ENCODE results near the gene OR52R1.
"Not testable (repeated sequence)": the region's sequence is repeated elsewhere in the genome, so short reads cannot be mapped to it uniquely, and the experiment has no call there.

Gene OR52R1

DNA sequence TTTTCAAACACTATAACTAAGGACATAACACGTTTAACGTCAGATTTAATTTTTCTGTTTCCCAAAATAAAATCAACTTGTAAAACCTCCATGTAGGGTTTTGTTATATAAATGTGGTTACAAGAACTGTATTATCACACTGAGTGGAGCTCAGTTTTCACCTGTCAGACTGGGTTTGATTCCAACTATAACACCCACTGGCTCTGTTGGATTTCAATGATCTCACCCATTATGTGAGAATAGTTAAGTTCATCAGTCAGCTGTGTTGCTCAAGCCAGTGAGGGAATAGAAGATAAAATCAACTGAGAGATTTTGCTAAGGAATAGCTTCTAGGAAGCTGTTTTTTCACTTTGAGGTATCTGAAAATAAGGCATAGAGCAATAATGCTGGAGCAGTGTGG lies 5.1 kb upstream of the OR52R1 start:
- TF ChIP-seq ARNTL (CRISPR knock-in tag; IDR thresholded peaks at IDR 0.05; ENCODE audit: borderline replicate concordance, low read depth) (no peak), ISL1 (CRISPR knock-in tag; IDR thresholded peaks at IDR 0.05) (no peak)
- ATAC-seq = no peak

DNA sequence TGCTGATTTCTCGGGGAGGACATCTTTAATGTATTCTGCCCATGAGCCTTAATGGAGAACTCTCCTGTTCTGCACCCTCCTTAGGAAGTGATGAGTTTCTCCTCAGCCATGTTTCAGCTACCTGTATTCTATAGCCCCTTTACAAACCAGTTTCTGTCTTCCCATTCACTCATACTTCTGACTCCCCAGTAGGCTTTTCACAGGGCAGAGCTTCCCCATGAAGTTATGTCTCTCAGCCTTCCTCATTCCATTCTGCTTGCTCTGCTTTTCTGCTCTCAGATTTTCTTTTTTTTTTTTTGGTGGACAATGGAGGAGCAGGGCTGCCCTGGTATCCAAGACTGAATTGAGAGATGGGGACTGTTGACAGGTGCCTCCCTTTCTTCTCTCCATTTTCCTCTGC lies 4.3 kb upstream of the OR52R1 start:
- ATAC-seq = no peak
- no peak for TF ChIP-seq RARB (CRISPR knock-in tag; IDR thresholded peaks at IDR 0.05)
- TF ChIP-seq GLIS3 (CRISPR knock-in tag; IDR thresholded peaks at IDR 0.05) = no peak
- no peak for TF ChIP-seq TCF4 (CRISPR knock-in tag; IDR thresholded peaks at IDR 0.05; ENCODE audit: borderline replicate concordance)
- TF ChIP-seq, protein P1, sequence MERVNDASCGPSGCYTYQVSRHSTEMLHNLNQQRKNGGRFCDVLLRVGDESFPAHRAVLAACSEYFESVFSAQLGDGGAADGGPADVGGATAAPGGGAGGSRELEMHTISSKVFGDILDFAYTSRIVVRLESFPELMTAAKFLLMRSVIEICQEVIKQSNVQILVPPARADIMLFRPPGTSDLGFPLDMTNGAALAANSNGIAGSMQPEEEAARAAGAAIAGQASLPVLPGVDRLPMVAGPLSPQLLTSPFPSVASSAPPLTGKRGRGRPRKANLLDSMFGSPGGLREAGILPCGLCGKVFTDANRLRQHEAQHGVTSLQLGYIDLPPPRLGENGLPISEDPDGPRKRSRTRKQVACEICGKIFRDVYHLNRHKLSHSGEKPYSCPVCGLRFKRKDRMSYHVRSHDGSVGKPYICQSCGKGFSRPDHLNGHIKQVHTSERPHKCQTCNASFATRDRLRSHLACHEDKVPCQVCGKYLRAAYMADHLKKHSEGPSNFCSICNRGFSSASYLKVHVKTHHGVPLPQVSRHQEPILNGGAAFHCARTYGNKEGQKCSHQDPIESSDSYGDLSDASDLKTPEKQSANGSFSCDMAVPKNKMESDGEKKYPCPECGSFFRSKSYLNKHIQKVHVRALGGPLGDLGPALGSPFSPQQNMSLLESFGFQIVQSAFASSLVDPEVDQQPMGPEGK (CRISPR knock-in tag; IDR thresholded peaks at IDR 0.05; ENCODE audit: borderline replicate concordance) = no peak
- no peak for TF ChIP-seq ZNF8 (CRISPR knock-in tag; IDR thresholded peaks at IDR 0.05)

DNA sequence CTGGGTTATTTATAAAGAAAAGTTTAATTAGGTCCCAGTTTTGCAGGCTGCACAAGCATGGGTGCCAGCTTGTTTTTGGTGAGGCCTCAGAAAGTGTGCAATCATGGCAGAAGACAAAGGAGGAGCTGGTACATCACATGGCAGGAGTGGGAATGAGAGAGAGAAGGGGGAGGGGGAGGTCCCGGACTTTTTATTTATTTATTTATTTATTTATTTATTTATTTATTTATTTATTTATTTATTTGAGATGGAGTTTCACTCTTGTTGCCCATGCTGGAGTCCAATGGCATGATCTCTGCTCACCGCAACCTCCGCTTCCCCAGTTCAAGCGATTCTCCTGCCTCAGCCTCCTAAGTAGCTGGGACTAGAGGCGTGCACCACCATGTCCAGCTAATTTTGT lies 2.9 kb downstream of the OR52R1 start:
- not testable (repeated sequence) for ATAC-seq

DNA sequence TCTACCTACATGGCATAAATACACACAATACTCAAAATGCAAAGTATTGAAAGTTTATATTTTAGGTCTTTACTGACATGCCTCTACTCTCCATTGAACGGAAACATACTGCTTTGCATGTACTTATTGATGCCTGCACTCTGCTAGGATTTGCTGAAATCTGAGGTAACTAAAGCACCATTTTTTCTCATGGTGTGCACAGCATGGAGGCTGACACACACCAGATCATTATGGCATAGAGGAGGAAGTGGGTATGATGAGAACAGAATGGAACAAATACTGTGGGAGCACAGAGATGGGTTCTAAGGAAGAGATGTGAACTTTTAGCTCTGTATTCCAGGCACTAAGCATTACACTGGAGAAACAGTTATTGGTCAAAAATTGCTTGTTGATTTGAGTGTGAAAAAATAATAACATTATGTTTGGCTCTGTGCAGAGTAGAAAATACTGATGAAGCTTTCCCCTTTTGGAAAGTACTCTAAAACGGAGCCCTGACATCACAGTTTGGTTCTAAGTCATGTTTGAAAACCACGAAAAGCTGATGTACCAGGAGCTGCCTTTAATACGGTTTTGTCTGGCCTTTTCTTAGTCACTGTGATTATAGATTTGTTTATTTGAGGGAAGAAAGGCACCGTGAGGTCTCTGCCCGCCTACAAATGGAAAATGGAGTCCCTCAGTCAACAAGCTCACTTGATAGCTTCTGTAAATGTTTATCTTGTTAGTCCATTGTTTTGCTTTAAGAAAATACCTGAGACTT lies 5.6 kb downstream of the OR52R1 start:
- no peak for ATAC-seq
- TF ChIP-seq ZFP3 (CRISPR knock-in tag; IDR thresholded peaks at IDR 0.05) (no peak), TOX (CRISPR knock-in tag; IDR thresholded peaks at IDR 0.05; ENCODE audit: borderline replicate concordance) (no peak), SNAI2 (CRISPR knock-in tag; IDR thresholded peaks at IDR 0.05) (no peak), ESRRG (CRISPR knock-in tag; IDR thresholded peaks at IDR 0.05) (no peak), ZNF8 (CRISPR knock-in tag; IDR thresholded peaks at IDR 0.05) (no peak), CSDC2 (CRISPR knock-in tag; IDR thresholded peaks at IDR 0.05) (no peak), ARNTL (CRISPR knock-in tag; IDR thresholded peaks at IDR 0.05; ENCODE audit: borderline replicate concordance, low read depth) (no peak), ZNF70 (CRISPR knock-in tag; IDR thresholded peaks at IDR 0.05) (no peak), GLIS3 (CRISPR knock-in tag; IDR thresholded peaks at IDR 0.05) (no peak), OSR1 (CRISPR knock-in tag; IDR thresholded peaks at IDR 0.05) (no peak), RARB (CRISPR knock-in tag; IDR thresholded peaks at IDR 0.05) (no peak), ZFP30 (CRISPR knock-in tag; IDR thresholded peaks at IDR 0.05) (no peak)
- TF ChIP-seq, protein P2, sequence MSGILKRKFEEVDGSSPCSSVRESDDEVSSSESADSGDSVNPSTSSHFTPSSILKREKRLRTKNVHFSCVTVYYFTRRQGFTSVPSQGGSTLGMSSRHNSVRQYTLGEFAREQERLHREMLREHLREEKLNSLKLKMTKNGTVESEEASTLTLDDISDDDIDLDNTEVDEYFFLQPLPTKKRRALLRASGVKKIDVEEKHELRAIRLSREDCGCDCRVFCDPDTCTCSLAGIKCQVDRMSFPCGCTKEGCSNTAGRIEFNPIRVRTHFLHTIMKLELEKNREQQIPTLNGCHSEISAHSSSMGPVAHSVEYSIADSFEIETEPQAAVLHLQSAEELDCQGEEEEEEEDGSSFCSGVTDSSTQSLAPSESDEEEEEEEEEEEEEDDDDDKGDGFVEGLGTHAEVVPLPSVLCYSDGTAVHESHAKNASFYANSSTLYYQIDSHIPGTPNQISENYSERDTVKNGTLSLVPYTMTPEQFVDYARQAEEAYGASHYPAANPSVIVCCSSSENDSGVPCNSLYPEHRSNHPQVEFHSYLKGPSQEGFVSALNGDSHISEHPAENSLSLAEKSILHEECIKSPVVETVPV (CRISPR knock-in tag; IDR thresholded peaks at IDR 0.05) = no peak

DNA sequence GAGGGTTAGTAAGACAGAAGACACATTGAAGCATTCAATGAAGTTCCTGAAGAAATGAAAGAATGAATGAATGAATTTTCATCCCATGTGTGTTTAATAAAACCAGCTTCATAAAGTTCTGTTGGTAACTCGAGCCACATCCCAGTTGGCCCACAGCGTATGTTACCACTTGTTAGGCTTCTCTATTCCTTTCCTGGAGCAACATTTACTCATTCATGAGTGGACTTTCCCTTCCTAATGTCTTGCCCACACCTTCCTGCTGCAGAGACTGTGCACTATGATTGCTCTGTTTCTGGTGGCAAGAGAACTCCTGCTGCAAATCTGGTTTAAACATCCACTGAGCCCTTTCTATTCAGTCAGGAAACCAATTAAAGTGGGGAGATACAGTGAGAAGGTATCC lies 7.0 kb downstream of the OR52R1 start:
- TF ChIP-seq PPARA (CRISPR knock-in tag; IDR thresholded peaks at IDR 0.05; ENCODE audit: borderline replicate concordance) (no peak), ZNF565 (CRISPR knock-in tag; conservative IDR thresholded peaks at IDR 0.05; ENCODE audit: low read depth) (no peak), BACH2 (CRISPR knock-in tag; IDR thresholded peaks at IDR 0.05; ENCODE audit: borderline replicate concordance) (no peak), ZFP30 (CRISPR knock-in tag; IDR thresholded peaks at IDR 0.05) (no peak), ARNTL (CRISPR knock-in tag; IDR thresholded peaks at IDR 0.05; ENCODE audit: borderline replicate concordance, low read depth) (no peak), OSR1 (CRISPR knock-in tag; IDR thresholded peaks at IDR 0.05) (no peak), RARB (CRISPR knock-in tag; IDR thresholded peaks at IDR 0.05) (no peak), TCF4 (CRISPR knock-in tag; IDR thresholded peaks at IDR 0.05; ENCODE audit: borderline replicate concordance) (no peak), GLIS3 (CRISPR knock-in tag; IDR thresholded peaks at IDR 0.05) (no peak), SNAI2 (CRISPR knock-in tag; IDR thresholded peaks at IDR 0.05) (no peak)
- TF ChIP-seq, protein P2 (CRISPR knock-in tag; IDR thresholded peaks at IDR 0.05) = no peak
- TF ChIP-seq, protein P3, sequence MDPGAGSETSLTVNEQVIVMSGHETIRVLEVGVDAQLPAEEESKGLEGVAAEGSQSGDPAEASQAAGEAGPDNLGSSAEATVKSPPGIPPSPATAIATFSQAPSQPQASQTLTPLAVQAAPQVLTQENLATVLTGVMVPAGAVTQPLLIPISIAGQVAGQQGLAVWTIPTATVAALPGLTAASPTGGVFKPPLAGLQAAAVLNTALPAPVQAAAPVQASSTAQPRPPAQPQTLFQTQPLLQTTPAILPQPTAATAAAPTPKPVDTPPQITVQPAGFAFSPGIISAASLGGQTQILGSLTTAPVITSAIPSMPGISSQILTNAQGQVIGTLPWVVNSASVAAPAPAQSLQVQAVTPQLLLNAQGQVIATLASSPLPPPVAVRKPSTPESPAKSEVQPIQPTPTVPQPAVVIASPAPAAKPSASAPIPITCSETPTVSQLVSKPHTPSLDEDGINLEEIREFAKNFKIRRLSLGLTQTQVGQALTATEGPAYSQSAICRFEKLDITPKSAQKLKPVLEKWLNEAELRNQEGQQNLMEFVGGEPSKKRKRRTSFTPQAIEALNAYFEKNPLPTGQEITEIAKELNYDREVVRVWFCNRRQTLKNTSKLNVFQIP (CRISPR knock-in tag; IDR thresholded peaks at IDR 0.05; ENCODE audit: borderline replicate concordance, low read depth) = no peak
- no peak for ATAC-seq
